HepG2 (cell line): Measurements from ENCODE around the gene ZNF212. TPM values are rescaled to one million over a fixed set of nuclear protein-coding genes. Genes with fewer than 3 reads are reported as not detected.
A peak's percentile ranks its signal among the peaks of the same experiment; 100 is the strongest.

Experiments
- ARID5B ChIP-seq: IDR thresholded peaks from 2 replicates; pipeline ENCODE4 v1.4.0; 2020; ENCODE audit warnings: mild to moderate bottlenecking, missing genetic modification reagents
- CC2D1A ChIP-seq: sonication (generic); formaldehyde crosslinking; IDR thresholded peaks from 2 replicates; pipeline ENCODE4 v1.8.1; 2023; ENCODE audit warnings: mild to moderate bottlenecking, missing genetic modification reagents
- ELF3 ChIP-seq: IDR thresholded peaks from 2 replicates; pipeline ENCODE4 v1.6.1; 2016; ENCODE audit warnings: missing genetic modification reagents, missing compliant biosample characterization
- MAF1 ChIP-seq: sonication (generic); formaldehyde crosslinking; IDR thresholded peaks from 2 replicates; pipeline ENCODE4 v1.5.0; 2020; ENCODE audit warnings: missing genetic modification reagents, borderline replicate concordance
- ONECUT2 ChIP-seq: sonication (generic); formaldehyde crosslinking; IDR thresholded peaks from 2 replicates; pipeline ENCODE4 v1.4.0; 2020; ENCODE audit warnings: missing genetic modification reagents
- SALL1 ChIP-seq: sonication (generic); formaldehyde crosslinking; IDR thresholded peaks from 2 replicates; pipeline ENCODE4 v1.8.0; 2022; ENCODE audit warnings: mild to moderate bottlenecking, missing genetic modification reagents
- SMAD3 ChIP-seq: sonication (generic); formaldehyde crosslinking; IDR thresholded peaks from 2 replicates; pipeline ENCODE4 v1.4.0; 2020; ENCODE audit warnings: missing genetic modification reagents
- THRA ChIP-seq: sonication (generic); formaldehyde crosslinking; IDR thresholded peaks from 2 replicates; pipeline ENCODE4 v1.4.0; 2020; ENCODE audit warnings: missing genetic modification reagents, borderline replicate concordance
- YEATS2 ChIP-seq: sonication (generic); formaldehyde crosslinking; IDR thresholded peaks from 2 replicates; pipeline ENCODE4 v1.4.0; 2020; ENCODE audit warnings: missing genetic modification reagents, borderline replicate concordance
- ZBTB26 ChIP-seq: IDR thresholded peaks from 2 replicates; pipeline ENCODE4 v1.6.1; 2016; ENCODE audit warnings: missing compliant biosample characterization, missing genetic modification reagents, borderline replicate concordance
- ZNF10 ChIP-seq: sonication (generic); formaldehyde crosslinking; IDR thresholded peaks from 2 replicates; pipeline ENCODE4 v1.4.0; 2020; ENCODE audit warnings: mild to moderate bottlenecking, low read depth, missing genetic modification reagents, borderline replicate concordance
- ZNF225 ChIP-seq: sonication (generic); formaldehyde crosslinking; IDR thresholded peaks from 2 replicates; pipeline ENCODE4 v1.4.0; 2020; ENCODE audit warnings: mild to moderate bottlenecking, missing genetic modification reagents
- ZNF432 ChIP-seq: sonication (generic); formaldehyde crosslinking; IDR thresholded peaks from 2 replicates; pipeline ENCODE4 v1.5.0; 2020; ENCODE audit warnings: missing genetic modification reagents, mild to moderate bottlenecking, borderline replicate concordance
- ZNF772 ChIP-seq: sonication (generic); formaldehyde crosslinking; IDR thresholded peaks from 2 replicates; pipeline ENCODE4 v1.5.0; 2020; ENCODE audit warnings: mild to moderate bottlenecking, missing genetic modification reagents
- polyA plus RNA-seq, 8 experiments: library from polyadenylated mRNA; depleted of rRNA in 3 of 8; stranded (reverse) in 7 of 8; unstranded in 1 of 8; fragments of >200 nt; fragmentation: Illumina TruSeq in 4 of 8; extraction: Trizol in 4 of 8; gene quantifications; 2 replicates each; pipeline versions ENCODE4 v1.2.1 to v1.2.3, GENCODE V29; 2011 to 2016; ENCODE audit warnings: low read depth in 4 of 8, missing spikeins in 1 of 8, mixed read lengths in 1 of 8; ENCODE audit not compliant: insufficient read depth in 1 of 8
- total RNA-seq, 5 experiments: library from RNA; depleted of rRNA; stranded (reverse); fragments of >200 nt; fragmentation: Illumina TruSeq; extraction: Trizol; gene quantifications; 2 replicates each; pipeline ENCODE4 v1.2.3, GENCODE V29; 2016; ENCODE audit warnings: low read depth in 1 of 5
- TF ChIP-seq, protein P1 (sequence below), 2 experiments: sonication (generic) in 1 of 2; formaldehyde crosslinking in 1 of 2; IDR thresholded peaks; 2 replicates each; pipeline versions ENCODE4 v1.5.1 to v1.6.1; 2011 to 2020; ENCODE audit warnings: borderline replicate concordance in 1 of 2, low read depth in 1 of 2, low read length in 1 of 2, mild to moderate bottlenecking in 1 of 2, missing genetic modification reagents in 1 of 2, moderate library complexity in 1 of 2
- TF ChIP-seq, protein P2 (sequence below): IDR thresholded peaks from 2 replicates; pipeline ENCODE4 v1.6.1; 2016; ENCODE audit warnings: missing genetic modification reagents, missing compliant biosample characterization

Gene ZNF212
- total and polyA plus RNA-seq, 2 of the 13 experiments (the other 11 are each of a cell fraction or from before 2014, with no cell fraction given) = 2.6 to 3.8 TPM

- 0 out of 2 replicates have a peak, but pooled peaks have one; percentile 22 for TF ChIP-seq ZBTB26
- TF ChIP-seq, protein P1, sequence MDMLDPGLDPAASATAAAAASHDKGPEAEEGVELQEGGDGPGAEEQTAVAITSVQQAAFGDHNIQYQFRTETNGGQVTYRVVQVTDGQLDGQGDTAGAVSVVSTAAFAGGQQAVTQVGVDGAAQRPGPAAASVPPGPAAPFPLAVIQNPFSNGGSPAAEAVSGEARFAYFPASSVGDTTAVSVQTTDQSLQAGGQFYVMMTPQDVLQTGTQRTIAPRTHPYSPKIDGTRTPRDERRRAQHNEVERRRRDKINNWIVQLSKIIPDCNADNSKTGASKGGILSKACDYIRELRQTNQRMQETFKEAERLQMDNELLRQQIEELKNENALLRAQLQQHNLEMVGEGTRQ (IDR thresholded peaks at IDR 0.05; ENCODE audit: low read depth, low read length) = no peak
- TF ChIP-seq, protein P1 (CRISPR knock-in tag; IDR thresholded peaks at IDR 0.05; ENCODE audit: borderline replicate concordance) = no peak; the same call in 1 of the 2 replicates
- TF ChIP-seq THRA (CRISPR knock-in tag) = peak; percentile 46; the same call in 1 of the 2 replicates
- TF ChIP-seq ARID5B (CRISPR knock-in tag) = peak; percentile 69
- peak; percentile 92 for TF ChIP-seq SALL1 (CRISPR knock-in tag)
- TF ChIP-seq ZNF432 (CRISPR knock-in tag) = no peak
- TF ChIP-seq, protein P2, sequence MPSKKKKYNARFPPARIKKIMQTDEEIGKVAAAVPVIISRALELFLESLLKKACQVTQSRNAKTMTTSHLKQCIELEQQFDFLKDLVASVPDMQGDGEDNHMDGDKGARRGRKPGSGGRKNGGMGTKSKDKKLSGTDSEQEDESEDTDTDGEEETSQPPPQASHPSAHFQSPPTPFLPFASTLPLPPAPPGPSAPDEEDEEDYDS (CRISPR knock-in tag) = peak; percentile 71
- TF ChIP-seq ONECUT2 (CRISPR knock-in tag) = 0 out of 2 replicates have a peak, but pooled peaks have one; percentile 14
- peak; percentile 75; the same call in 1 of the 2 replicates for TF ChIP-seq MAF1 (CRISPR knock-in tag)
- no peak for TF ChIP-seq ZNF10 (CRISPR knock-in tag)
- TF ChIP-seq ZNF225 (CRISPR knock-in tag) = 0 out of 2 replicates have a peak, but pooled peaks have one; percentile 58
- TF ChIP-seq YEATS2 (CRISPR knock-in tag) = peak; percentile 95
- peak; percentile 96 for TF ChIP-seq ZNF772 (CRISPR knock-in tag)
- peak; percentile 80 for TF ChIP-seq ELF3 (CRISPR knock-in tag)
- TF ChIP-seq CC2D1A (CRISPR knock-in tag) = peak; percentile 72; the same call in 1 of the 2 replicates
- peak; percentile 86 for TF ChIP-seq SMAD3 (CRISPR knock-in tag)
These were observed at the start of gene ZNF212 (continued) for GRCh38 chr7:149239345-149240143.
